HCT116 (cell line): ENCODE data around the gene C3orf52. TPM values are rescaled to one million over a fixed set of nuclear protein-coding genes. Genes with fewer than 3 reads are reported as not detected.

Source experiments
- ATAC-seq: fragments of 200-7000 bp; cut with Tn5 transposase; 2 replicates; pipeline ENCODE4 v1.9.1; 2020; ENCODE audit warnings: mild to moderate bottlenecking, moderate library complexity
- BruUV-seq: library from RNA; stranded (reverse); fragments of 400-500 nt; replicated peaks from 2 replicates; lab custom pipeline; 2021; lab: Mats Ljungman, UMichigan
- CTCF ChIA-PET: fragments of 300-600 bp; sonication (Branson Sonifier 250); formaldehyde crosslinking; loops from one replicate; lab custom pipeline; 2021; ENCODE audit warnings: antibody characterized with exemption; lab: Charles Lee
- POLR2A ChIA-PET: fragments of 300-600, 350-600 bp; sonication (Branson Sonifier 250); formaldehyde crosslinking; loops from one replicate; lab custom pipeline; 2021; ENCODE audit warnings: antibody characterized with exemption; lab: Charles Lee
- RAD21 ChIA-PET, 2 experiments: fragments of 300-600 bp; sonication (Branson Sonifier 250); formaldehyde crosslinking; loops; one replicate each; lab custom pipeline; 2023; ENCODE audit warnings: low total read pairs in 2 of 2; ENCODE audit not compliant: uncharacterized antibody in 2 of 2, unreplicated experiment in 2 of 2, low non-redundant PET in 1 of 2; lab: Charles Lee
- DNase-seq: peaks from one replicate; pipeline ENCODE4 v3.0.0-alpha.2; 2010; ENCODE audit warnings: low read depth, low spot score
- H2AFZ ChIP-seq: fragments of 200-600 bp; shearing (Covaris generic), sonication (generic); 2 replicates; pipeline ENCODE4 v1.6.1; 2017; ENCODE audit warnings: low read depth, mixed run types, mixed read lengths, antibody characterized with exemption, low read length; ENCODE audit not compliant: poor library complexity, severe bottlenecking
- H3K27ac ChIP-seq: 2 replicates; pipeline ENCODE4 v1.5.1; 2012; ENCODE audit warnings: low read depth, low read length
- H3K27me3 ChIP-seq: fragments of 200-600 bp; sonication (generic); 2 replicates; pipeline ENCODE4 v1.6.1; 2016; ENCODE audit warnings: mixed run types, low read length, mixed read lengths; ENCODE audit not compliant: insufficient read depth
- H3K36me3 ChIP-seq, 2 experiments: fragments of 200-500 bp in 1 of 2; fragments of 200-600 bp in 1 of 2; sonication (Bioruptor generic) in 1 of 2; sonication (generic) in 1 of 2; 2 replicates each; pipeline versions ENCODE4 v1.5.1 to v1.6.1; 2014 to 2016; ENCODE audit warnings: low read length in 2 of 2, inconsistent platforms in 1 of 2, mixed read lengths in 1 of 2, mixed run types in 1 of 2; ENCODE audit not compliant: insufficient read depth in 2 of 2, control insufficient read depth in 1 of 2
- H3K4me1 ChIP-seq, 2 experiments: fragments of 200-600 bp in 1 of 2; sonication (generic) in 1 of 2; 2 replicates each; pipeline versions ENCODE4 v1.5.1 to v1.6.1; 2012 to 2017; ENCODE audit warnings: low read length in 2 of 2, inconsistent platforms in 1 of 2, mild to moderate bottlenecking in 1 of 2, mixed read lengths in 1 of 2, mixed run types in 1 of 2, moderate library complexity in 1 of 2; ENCODE audit not compliant: insufficient read depth in 2 of 2, control insufficient read depth in 1 of 2
- H3K4me2 ChIP-seq: fragments of 200-600 bp; sonication (generic); 2 replicates; pipeline ENCODE4 v1.6.1; 2017; ENCODE audit warnings: mixed run types, low read length, mixed read lengths
- H3K4me3 ChIP-seq, 2 experiments: fragments of 200-600 bp in 1 of 2; sonication (generic) in 1 of 2; replicated peaks in 1 of 2; 2 replicates each; pipeline ENCODE4 v1.5.1; 2011 to 2016; ENCODE audit warnings: low read length in 2 of 2, control low read depth in 1 of 2, low read depth in 1 of 2, mild to moderate bottlenecking in 1 of 2, mixed read lengths in 1 of 2, mixed run types in 1 of 2
- H3K79me2 ChIP-seq: fragments of 200-600 bp; sonication (generic); 2 replicates; pipeline ENCODE4 v1.6.1; 2017; ENCODE audit warnings: mild to moderate bottlenecking, mixed run types, low read length, moderate library complexity, mixed read lengths; ENCODE audit not compliant: insufficient read depth
- H3K9ac ChIP-seq: fragments of 200-600 bp; sonication (generic); 2 replicates; pipeline ENCODE4 v1.6.1; 2016; ENCODE audit warnings: low read length, mixed read lengths
- H3K9me2 ChIP-seq: fragments of 200-600 bp; sonication (generic), shearing (Covaris generic); 2 replicates; pipeline ENCODE4 v1.6.1; 2017; ENCODE audit warnings: mixed run types, mild to moderate bottlenecking, moderate library complexity; ENCODE audit not compliant: insufficient read depth
- H3K9me3 ChIP-seq, 2 experiments: fragments of 200-500 bp in 1 of 2; fragments of 200-600 bp in 1 of 2; sonication (Bioruptor generic) in 1 of 2; sonication (generic) in 1 of 2; 2 replicates each; pipeline ENCODE4 v1.6.1; 2014 to 2017; ENCODE audit warnings: low read length in 2 of 2, mixed read lengths in 2 of 2, inconsistent platforms in 1 of 2, low read depth in 1 of 2, mild to moderate bottlenecking in 1 of 2, mixed run types in 1 of 2, moderate library complexity in 1 of 2; ENCODE audit not compliant: control insufficient read depth in 1 of 2, insufficient read depth in 1 of 2
- H4K20me1 ChIP-seq: fragments of 200-600 bp; sonication (generic), shearing (Covaris generic); 2 replicates; pipeline ENCODE4 v1.6.1; 2017; ENCODE audit warnings: mixed run types, mild to moderate bottlenecking, moderate library complexity; ENCODE audit not compliant: insufficient read depth
- CBX3 ChIP-seq: IDR thresholded peaks from 2 replicates; pipeline ENCODE4 v1.6.1; 2012; ENCODE audit warnings: low read depth
- CEBPB ChIP-seq: IDR thresholded peaks from 2 replicates; pipeline ENCODE4 v1.6.1; 2012; ENCODE audit warnings: low read depth
- EZH2 ChIP-seq: fragments of 200-600 bp; sonication (generic); IDR thresholded peaks from 2 replicates; pipeline ENCODE4 v1.6.1; 2017; ENCODE audit warnings: antibody characterized with exemption, mixed run types
- FOSL1 ChIP-seq: IDR thresholded peaks from 2 replicates; pipeline ENCODE4 v1.6.1; 2012; ENCODE audit warnings: low read depth
- JUND ChIP-seq: IDR thresholded peaks from 2 replicates; pipeline ENCODE4 v1.6.1; 2012
- MAX ChIP-seq: IDR thresholded peaks from 2 replicates; pipeline ENCODE4 v1.6.1; 2012
- POLR2AphosphoS5 ChIP-seq: IDR thresholded peaks from 2 replicates; pipeline ENCODE4 v1.6.1; 2011; ENCODE audit warnings: mild to moderate bottlenecking, low read depth, low read length, moderate library complexity
- SIN3A ChIP-seq: IDR thresholded peaks from 2 replicates; pipeline ENCODE4 v1.6.1; 2012; ENCODE audit warnings: low read depth
- SP1 ChIP-seq: IDR thresholded peaks from 2 replicates; pipeline ENCODE4 v1.6.1; 2012; ENCODE audit warnings: low read depth
- SRF ChIP-seq: IDR thresholded peaks from 2 replicates; pipeline ENCODE4 v1.6.1; 2012; ENCODE audit warnings: low read depth
- ZBTB33 ChIP-seq: IDR thresholded peaks from 2 replicates; pipeline ENCODE4 v1.6.1; 2011; ENCODE audit warnings: mild to moderate bottlenecking, low read length, moderate library complexity; ENCODE audit not compliant: insufficient replicate concordance; ENCODE audit errors: extremely low read depth
- ZFX ChIP-seq: fragments of 450-650 bp; IDR thresholded peaks from 2 replicates; pipeline ENCODE4 v1.6.1; 2017
- ZNF274 ChIP-seq: fragments of 200-500 bp; sonication (Bioruptor generic); IDR thresholded peaks from 2 replicates; pipeline ENCODE4 v1.6.1; 2014; ENCODE audit warnings: mild to moderate bottlenecking, low read depth, low read length, inconsistent platforms
- intact Hi-C: fragments of 100-400 bp; cut with micrococcal nuclease; formaldehyde crosslinking; loops from 2 replicates; pipeline ENCODE4 v1.10.0; 2022
- total RNA-seq: library from RNA; stranded (reverse); gene quantifications from one replicate; pipeline ENCODE4 v1.2.1, GENCODE V29; 2021; ENCODE audit not compliant: unreplicated experiment

Gene C3orf52
- total RNA-seq, 1 experiment from 2014 or later = 14.3 TPM

- Histone ChIP-seq H3K27ac (peak overlapping the region; percentile 37), H3K27me3 (no peaks in the 10 kb centered on the region), H3K9ac (peak overlapping the region; percentile 33), H3K9me3 (no peaks in the 10 kb centered on the region), H3K4me2 (peak overlapping the region; percentile 79), H3K79me2 (no peaks in the 10 kb centered on the region), H3K9me2 (no peaks in the 10 kb centered on the region), H4K20me1 (no peaks in the 10 kb centered on the region), H2AFZ (peak overlapping the region; percentile 97), H3K36me3 (no peaks in the 10 kb centered on the region), H3K4me1 (peaks cover 18 to 21% of the 10 kb centered on the region in 2 experiments), H3K4me3 (peak overlapping the region; percentile 19 to 43)
- ChIA-PET RAD21 (no interaction called here), POLR2A (no interaction called here), CTCF (no interaction called here)
- TF ChIP-seq ZNF274 = no peak
- TF ChIP-seq JUND = peak; percentile 74
- peak; percentile 78 for TF ChIP-seq MAX
- TF ChIP-seq SP1 = peak; percentile 61
- TF ChIP-seq CEBPB = no peak
- TF ChIP-seq ZBTB33 = no peak
- no peak for TF ChIP-seq EZH2
- TF ChIP-seq ZFX = no peak
- TF ChIP-seq SIN3A = peak; percentile 66
- peak; percentile 60 for TF ChIP-seq FOSL1
- TF ChIP-seq POLR2AphosphoS5 = peak; percentile 22; the same call in 1 of the 2 replicates
- TF ChIP-seq CBX3 = peak; percentile 70; the same call in 1 of the 2 replicates
- peak; percentile 31; the same call in 1 of the 2 replicates for TF ChIP-seq SRF
- ATAC-seq (peak; percentile 95), DNase-seq (peak; percentile 74)
- intact Hi-C loops = no loop called here
- BruUV-seq = no TSS peak
Measured at GRCh38 chr3:112074616-112075497, 11.3 kb upstream of the C3orf52 start.
